ENCODE measurements around the gene SPECC1. TPM values are rescaled to one million over a fixed set of nuclear protein-coding genes. Genes with fewer than 3 reads are reported as not detected.
A peak's percentile ranks its signal among the peaks of the same experiment; 100 is the strongest.
"Not testable (repeated sequence)": the region's sequence is repeated elsewhere in the genome, so short reads cannot be mapped to it uniquely, and the experiment has no call there.

Gene SPECC1
- total RNA-seq, 1 donor from 2014 or later = 26.9 TPM

GRCh38 chr17:20224379-20224778 lies 215.2 kb downstream of the SPECC1 start:
- H3K4me1 ChIP-seq = no peaks in the 10 kb centered on the region
- intact Hi-C loops (cut with DNase I) = no loop called here
- H3K4me3 ChIP-seq = no peak overlapping the region
- DNase-seq (no peak), ATAC-seq (no peak)
- no peaks in the 10 kb centered on the region for H3K27me3 ChIP-seq (ENCODE audit: low read depth)
- peaks cover 15% of the 10 kb centered on the region for H3K36me3 ChIP-seq
- H3K9me3 ChIP-seq = no peaks in the 10 kb centered on the region
- TF ChIP-seq, protein P1, sequence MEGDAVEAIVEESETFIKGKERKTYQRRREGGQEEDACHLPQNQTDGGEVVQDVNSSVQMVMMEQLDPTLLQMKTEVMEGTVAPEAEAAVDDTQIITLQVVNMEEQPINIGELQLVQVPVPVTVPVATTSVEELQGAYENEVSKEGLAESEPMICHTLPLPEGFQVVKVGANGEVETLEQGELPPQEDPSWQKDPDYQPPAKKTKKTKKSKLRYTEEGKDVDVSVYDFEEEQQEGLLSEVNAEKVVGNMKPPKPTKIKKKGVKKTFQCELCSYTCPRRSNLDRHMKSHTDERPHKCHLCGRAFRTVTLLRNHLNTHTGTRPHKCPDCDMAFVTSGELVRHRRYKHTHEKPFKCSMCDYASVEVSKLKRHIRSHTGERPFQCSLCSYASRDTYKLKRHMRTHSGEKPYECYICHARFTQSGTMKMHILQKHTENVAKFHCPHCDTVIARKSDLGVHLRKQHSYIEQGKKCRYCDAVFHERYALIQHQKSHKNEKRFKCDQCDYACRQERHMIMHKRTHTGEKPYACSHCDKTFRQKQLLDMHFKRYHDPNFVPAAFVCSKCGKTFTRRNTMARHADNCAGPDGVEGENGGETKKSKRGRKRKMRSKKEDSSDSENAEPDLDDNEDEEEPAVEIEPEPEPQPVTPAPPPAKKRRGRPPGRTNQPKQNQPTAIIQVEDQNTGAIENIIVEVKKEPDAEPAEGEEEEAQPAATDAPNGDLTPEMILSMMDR (IDR thresholded peaks at IDR 0.05) = no peak
- H3K27ac ChIP-seq = no peak overlapping the region

DNA sequence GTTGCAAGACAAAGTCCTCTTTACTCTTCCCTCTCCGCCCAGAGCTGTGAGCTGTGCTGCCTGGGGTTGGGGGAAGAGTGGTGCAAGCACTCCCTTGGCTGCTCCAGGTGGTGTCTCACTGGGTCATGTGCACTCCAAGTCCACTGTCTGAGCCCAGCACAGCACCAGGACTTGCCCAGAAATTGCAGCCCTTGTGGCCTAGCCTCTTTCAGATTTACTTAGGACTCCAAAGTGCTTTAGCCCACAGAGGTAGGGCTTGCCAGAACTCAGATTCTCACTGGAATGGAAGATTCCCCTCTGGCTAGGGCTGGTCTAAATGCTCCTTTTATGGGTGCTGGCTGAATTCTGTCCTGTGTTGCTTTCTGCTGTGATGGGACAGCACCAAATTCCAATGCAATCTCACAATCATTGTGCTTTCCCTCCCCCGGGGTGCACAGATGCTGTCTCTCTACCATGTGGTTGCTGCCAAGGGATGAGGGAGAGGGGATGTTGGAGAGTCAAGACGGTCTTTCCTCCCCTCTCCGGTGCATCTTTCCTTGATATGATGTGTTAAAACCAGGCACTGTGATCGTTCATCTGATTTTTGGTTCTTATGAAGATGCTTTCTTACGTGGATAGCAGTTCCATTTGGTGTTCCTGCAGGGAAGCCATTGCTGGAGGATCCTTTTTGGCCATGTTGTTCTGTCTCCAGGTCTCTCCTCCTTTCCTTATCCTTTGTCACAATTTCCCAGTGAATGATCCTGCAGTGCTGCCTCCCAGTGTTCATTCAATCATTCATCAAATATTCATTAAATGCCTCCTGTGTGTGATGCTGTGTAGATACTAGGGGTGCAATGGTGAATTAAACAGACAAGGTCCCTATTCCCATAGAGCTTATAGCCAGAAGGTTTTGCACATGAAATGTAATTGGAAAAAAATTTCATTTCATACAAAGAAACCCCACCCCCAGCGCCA lies 216.3 kb downstream of the SPECC1 start:
- Histone ChIP-seq H3K9me3 (no peaks in the 10 kb centered on the region), H3K4me1 (no peaks in the 10 kb centered on the region), H3K4me3 (no peak overlapping the region), H3K27me3 (ENCODE audit: low read depth) (no peaks in the 10 kb centered on the region), H3K36me3 (peaks cover 19% of the 10 kb centered on the region), H3K27ac (no peak overlapping the region)
- ATAC-seq (no peak), DNase-seq (no peak)
- intact Hi-C loops (cut with DNase I) = no loop called here
- TF ChIP-seq, protein P1 (IDR thresholded peaks at IDR 0.05) = no peak

DNA sequence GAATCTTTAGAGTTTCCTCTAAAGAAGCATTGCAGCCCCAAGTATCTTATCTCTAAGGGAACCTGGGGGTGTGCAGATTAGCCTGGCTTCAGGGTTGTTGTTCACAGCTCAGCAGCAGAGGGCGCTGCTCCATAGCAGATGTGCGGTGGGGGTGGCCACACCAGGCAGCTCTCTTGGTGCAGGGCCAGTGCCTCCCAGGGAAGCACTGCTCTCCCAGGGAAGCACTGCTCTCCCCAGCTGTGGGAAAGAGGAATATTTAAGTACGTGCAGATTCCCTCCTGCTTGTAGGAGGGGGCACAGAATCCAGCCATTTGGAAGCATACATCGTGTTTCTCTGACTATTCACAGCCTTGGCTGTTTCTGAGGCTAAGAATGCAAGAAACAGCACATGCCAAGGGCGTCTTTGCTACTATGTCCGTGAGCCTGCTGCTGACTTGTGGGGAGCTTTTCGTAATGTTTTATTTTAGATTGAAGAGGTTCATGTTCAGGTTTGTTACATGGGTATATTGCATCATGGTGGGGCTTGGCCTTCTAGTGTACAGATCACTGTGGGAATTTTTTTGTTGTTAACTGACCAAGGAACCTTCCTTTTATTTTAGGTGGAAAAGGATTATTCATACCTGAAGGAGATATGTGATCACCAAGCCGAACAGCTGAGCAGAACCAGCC lies 217.8 kb downstream of the SPECC1 start:
- no peaks in the 10 kb centered on the region for H3K4me1 ChIP-seq
- DNase-seq (peak; percentile 85), ATAC-seq (peak; percentile 96 to 97)
- TF ChIP-seq, protein P1 (IDR thresholded peaks at IDR 0.05) = peak; percentile 77
- H3K27me3 ChIP-seq (ENCODE audit: low read depth) = no peaks in the 10 kb centered on the region
- no peaks in the 10 kb centered on the region for H3K9me3 ChIP-seq
- no peak overlapping the region for H3K27ac ChIP-seq
- H3K36me3 ChIP-seq = peaks cover 21% of the 10 kb centered on the region
- intact Hi-C loops (cut with DNase I) = no loop called here
- H3K4me3 ChIP-seq = no peak overlapping the region

GRCh38 chr17:20227720-20228370 lies 218.7 kb downstream of the SPECC1 start:
- intact Hi-C loops (cut with DNase I); H3K27ac ChIP-seq; H3K9me3 ChIP-seq; H3K4me3 ChIP-seq; ATAC-seq; DNase-seq; H3K27me3 ChIP-seq (ENCODE audit: low read depth); H3K4me1 ChIP-seq: not testable (repeated sequence)
- H3K36me3 ChIP-seq = peaks cover 30% of the 10 kb centered on the region

GRCh38 chr17:20228410-20228809 lies 219.3 kb downstream of the SPECC1 start:
- no peak for ATAC-seq

More at GRCh38 chr17:20228410-20228809, 219.3 kb downstream of the SPECC1 start:
- Histone ChIP-seq H3K9me3 (no peaks in the 10 kb centered on the region), H3K36me3 (peaks cover 30% of the 10 kb centered on the region), H3K4me1 (no peaks in the 10 kb centered on the region), H3K4me3 (no peak overlapping the region), H3K27me3 (ENCODE audit: low read depth) (no peaks in the 10 kb centered on the region), H3K27ac (no peak overlapping the region)
- TF ChIP-seq, protein P1 (IDR thresholded peaks at IDR 0.05) = no peak
- intact Hi-C loops (cut with DNase I) = no loop called here
- DNase-seq = no peak

Measured in lower lobe of right lung (tissue), 2 donors.